Activated CD8-positive, alpha-beta memory T cell treated with anti-CD3 and anti-CD28 coated beads for 36 hours (primary cell): ENCODE results near the gene RETREG1. TPM values are rescaled to one million over a fixed set of nuclear protein-coding genes. Genes with fewer than 3 reads are reported as not detected.

Experiments used
- CTCF ChIA-PET: fragments of 350-600 bp; sonication (Branson Sonifier 250); formaldehyde crosslinking; loops from one replicate; lab custom pipeline; 2021; ENCODE audit warnings: antibody characterized with exemption; lab: Charles Lee
- POLR2A ChIA-PET: fragments of 350-600 bp; sonication (Branson Sonifier 250); formaldehyde crosslinking; loops from one replicate; lab custom pipeline; 2021; ENCODE audit warnings: antibody characterized with exemption; lab: Charles Lee
- total RNA-seq, 2 experiments: library from RNA; stranded (reverse); gene quantifications; one replicate each; pipeline ENCODE4 v1.2.3, GENCODE V29; 2021

The RETREG1 gene
- total RNA-seq, 2 experiments from 2014 or later = 11.4 to 13.2 TPM

DNA sequence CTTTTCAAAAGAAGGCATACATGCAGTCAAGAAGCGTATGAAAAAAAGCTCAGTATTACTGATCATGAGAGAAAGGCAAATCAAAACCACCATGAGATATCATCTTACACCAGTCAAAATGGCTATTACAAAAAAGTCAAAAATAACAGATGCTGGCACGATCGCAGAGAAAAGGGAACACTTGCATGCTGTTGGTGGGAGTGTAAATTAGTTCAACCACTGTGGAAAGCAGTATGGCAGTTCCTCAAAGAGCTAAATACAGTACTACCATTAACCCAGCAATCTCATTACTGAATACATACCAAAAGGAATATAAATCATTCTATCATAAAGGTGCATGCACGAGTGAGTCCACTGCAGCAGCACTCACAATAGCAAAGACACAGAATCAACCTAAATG, 24.5 kb downstream of the RETREG1 start:
- CTCF ChIA-PET = no interaction called here
- POLR2A ChIA-PET = no interaction called here

DNA sequence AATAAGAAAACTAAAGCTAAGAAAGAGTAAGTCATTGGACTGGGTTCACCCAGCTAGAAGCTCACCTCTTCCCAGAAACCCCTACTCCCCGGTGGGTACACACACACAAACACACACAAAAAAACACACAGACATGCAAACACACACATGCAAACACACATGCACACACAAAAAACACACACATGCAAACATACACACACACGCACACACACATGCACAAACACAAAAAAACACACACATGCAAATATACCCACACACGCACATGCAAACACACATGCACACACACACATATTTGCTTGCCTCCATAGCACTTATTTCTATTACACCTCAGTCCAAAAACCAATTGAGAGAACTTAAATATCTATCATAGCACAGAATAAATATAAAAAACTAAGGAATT, 26.1 kb downstream of the RETREG1 start:
- CTCF ChIA-PET = no interaction called here
- POLR2A ChIA-PET = no interaction called here

DNA sequence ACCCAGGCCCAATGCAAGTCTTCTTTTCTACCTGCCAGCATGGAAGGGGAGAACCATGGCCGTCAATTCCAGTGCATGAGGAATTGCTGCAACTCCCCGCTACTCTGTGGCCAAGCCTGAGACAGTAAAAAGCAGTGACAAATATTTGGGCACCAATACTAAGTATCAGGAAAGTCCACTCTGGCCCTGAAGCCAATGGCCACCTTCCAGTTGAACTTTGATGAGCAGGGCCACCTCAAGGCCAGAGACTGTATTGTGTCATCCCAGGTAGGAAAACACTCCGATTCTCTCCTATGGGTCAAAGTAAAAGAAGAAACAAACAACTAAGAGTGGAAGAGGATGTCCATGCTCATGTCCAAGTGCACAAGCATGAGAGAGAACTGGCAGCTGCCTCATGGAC, 27.1 kb downstream of the RETREG1 start:
- POLR2A ChIA-PET = no interaction called here
- CTCF ChIA-PET = no interaction called here

DNA sequence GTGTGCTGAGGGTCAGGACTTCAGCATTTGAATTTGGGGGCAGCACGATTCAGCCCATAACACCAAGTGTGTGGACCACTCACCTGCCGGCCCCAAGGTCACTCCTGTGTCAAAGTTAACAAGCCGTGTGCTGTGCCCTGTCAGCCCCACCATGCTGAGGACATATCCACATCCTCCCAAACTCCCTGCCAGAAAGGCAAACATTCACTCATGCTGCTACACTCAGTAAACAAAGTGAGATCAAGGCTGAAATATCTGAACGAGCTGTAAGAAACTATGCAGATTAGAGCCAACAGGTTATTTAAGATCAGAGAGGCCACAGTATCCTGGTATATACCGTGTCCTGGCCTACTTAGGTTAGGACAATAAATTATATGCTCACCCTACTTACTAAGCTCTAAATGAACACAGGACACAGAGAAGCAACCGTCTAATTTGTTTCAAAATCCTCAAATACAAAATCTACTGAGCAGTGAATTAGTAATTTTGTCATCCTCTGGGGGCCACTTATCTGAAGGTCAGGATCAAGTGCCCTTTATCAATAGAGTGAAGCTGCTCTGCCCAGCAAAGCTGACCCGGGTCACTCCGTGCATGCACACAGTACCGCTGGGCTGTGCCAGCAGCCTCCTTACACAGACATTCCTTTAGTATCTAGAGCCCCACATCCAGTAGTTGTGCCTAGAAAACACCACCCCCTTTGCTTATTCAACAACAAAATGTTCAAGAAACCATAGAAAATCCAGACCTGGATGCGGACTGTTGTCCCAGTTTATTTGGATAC, 28.2 kb downstream of the RETREG1 start:
- CTCF ChIA-PET = no interaction called here
- POLR2A ChIA-PET = no interaction called here

DNA sequence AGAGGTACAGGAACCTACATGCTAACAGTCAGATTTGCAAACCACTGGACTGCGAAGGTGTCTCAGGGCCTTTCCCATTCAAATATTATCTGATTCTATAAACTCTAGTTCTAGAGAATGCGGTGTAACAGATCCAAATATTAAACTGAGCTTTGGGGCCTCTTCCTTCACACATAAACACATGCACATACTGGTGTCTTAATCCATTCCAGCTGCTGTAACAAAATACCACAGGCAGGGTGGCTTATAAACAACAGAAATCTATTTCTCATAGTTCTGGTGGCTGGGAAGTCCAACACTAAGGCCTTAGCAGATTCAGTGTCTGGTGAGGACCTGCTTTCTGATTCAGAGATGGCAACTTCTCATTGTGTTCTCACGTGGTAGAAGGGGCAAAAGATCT, 30.2 kb downstream of the RETREG1 start:
- CTCF ChIA-PET = interaction anchor here (0.7 kb wide), 1 partner anchor 38 kb away, joined by 3 read pairs; no protein-coding TSS in a partner anchor
- POLR2A ChIA-PET = no interaction called here

DNA sequence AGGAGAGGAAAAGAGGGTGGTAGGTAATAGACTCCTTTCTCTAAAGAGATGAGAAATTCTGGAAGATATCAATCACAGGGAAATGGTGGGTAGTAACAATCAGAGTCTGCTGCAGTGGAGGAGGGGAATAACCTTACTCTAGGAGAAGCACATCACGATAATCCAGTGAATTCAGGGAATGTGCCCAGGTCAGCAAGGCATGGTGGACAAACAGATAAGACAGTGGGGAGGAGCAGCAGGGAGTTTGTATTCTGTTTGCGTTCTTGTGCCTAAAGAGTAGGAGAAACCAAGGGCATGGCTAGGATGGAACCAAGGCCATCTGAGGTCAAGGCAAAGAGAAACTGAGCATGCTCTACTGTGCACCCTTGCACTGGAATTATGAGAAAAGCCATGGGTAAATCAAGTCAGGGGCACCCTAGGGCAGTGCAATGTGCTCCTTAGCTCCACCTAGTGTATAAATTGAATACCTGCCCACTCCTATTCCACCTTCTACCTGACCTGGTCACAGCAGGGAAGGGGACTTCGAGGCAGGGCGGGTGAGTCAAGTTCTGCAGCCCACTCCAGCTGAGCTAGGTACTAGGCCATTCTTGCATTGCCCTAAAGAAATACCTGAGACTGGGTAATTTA, 31.6 kb downstream of the RETREG1 start:
- ChIA-PET POLR2A (no interaction called here), CTCF (interaction anchor here (0.7 kb wide), 1 partner anchor 18 kb away, joined by 3 read pairs; no protein-coding TSS in a partner anchor)

DNA sequence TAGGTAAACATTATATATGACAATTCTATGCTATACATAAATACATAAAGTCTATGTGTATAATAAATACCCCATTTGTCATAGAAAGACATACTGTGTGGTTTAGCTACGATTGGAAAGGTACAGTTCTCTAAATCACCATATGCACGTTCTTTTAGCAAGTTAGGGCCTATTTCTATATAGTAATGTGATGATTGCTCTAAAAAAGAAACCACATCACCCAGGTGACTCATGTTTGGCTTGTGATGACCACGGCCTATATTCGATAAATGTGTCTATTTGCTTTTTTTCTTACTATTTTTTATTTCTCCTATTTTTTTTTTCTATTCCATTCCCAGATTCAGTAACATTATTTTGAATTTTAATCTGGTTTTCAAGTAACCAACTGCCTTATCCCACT, 34.7 kb downstream of the RETREG1 start:
- CTCF ChIA-PET = no interaction called here
- POLR2A ChIA-PET = no interaction called here

DNA sequence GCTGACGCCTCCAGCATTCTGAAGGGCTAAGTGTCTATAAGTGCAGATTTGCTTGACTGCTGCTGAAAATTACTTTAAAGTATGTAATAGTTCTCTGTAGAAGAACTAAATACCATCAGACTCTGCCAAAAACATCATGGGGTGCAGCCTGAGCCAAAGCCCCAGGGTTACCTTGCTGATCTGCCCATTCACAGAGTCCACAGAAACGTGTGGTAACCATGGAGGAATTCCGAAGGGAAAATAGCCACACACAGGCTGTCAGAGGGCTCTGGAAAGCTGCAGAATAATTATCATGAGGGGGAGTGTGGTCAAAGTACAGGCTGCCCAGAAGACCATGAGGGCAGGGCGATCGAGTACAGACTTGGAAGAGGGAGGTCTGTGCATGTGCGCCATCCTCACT, 36.4 kb downstream of the RETREG1 start:
- ChIA-PET CTCF (no interaction called here), POLR2A (no interaction called here)

DNA sequence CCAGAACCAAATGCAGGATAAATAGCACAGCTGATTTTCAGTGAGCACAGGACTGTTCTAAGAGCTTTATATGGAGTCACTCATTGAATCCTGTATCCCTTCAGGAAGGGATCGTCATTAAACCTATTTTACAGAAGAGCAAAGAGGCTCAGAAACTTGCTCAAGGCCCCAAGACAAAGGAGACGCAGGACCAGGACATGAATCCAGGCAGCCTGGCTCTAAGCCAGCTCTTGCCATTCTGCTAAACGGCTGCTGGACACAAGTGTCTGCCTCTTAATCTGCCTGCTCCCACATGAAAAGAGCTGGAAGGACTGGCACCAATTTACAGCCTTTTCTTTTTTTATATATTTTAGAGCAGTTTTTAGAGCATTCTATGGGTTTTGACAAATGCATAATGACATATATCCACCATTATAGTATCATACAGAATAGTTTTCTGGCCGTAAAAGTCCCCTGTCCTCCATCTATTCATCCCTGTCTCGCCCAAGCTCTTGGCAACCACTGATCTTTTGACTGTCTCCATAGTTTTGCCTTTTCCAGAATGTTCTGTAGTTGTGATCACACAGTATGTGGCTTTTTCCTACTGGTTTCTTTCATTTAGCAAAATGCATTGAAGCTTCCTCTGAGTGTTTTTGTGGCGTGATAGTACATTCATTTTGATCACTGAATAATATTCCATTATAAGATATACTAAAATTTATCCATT, 37.5 kb downstream of the RETREG1 start:
- CTCF ChIA-PET = no interaction called here
- POLR2A ChIA-PET = no interaction called here

DNA sequence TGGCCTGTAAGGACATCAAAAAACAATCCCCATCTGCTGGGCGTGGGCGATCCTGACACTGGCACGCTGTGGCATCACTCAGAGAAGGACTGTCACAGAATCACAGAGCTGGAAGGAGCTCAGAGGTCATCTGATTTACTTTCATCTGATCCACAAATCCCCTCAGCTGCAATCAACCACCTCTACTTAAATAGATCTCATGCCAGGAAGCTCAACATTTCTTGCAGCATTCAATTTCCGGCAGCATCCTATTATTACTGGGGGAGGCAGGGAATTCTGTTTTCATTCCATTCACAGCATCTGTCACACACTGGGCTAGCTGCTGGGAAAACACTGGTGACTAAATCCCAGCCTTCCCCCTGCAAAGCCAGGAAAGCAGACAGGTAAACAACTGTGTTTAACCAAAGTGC, 38.3 kb downstream of the RETREG1 start:
- CTCF ChIA-PET = interaction anchor here (0.6 kb wide), 1 partner anchor 251 kb away, joined by 3 read pairs; no protein-coding TSS in a partner anchor

DNA sequence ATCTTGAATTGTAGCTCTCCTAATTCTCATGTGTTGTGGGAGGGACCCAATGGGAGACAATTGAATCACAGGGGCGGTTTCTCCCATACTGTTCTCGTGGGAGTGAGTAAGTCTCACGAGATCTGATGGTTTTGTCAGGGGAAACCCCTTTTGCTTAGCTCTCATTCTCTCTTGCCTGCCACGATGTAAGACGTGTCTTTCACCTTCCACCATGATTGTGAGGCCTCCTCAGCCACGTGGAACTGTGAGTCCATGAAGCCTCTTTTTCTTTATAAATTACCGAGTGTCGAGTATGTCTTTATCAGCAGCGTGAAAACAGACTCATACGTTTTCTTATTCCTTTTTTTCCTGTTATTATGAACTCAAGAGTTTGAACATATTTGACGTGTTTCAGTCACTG, 39.1 kb downstream of the RETREG1 start:
- POLR2A ChIA-PET = interaction anchor here (0.6 kb wide), 1 partner anchor 40 kb away, joined by 9 read pairs; no protein-coding TSS in a partner anchor
- CTCF ChIA-PET = interaction anchor here (0.6 kb wide), 1 partner anchor 252 kb away, joined by 3 read pairs; no protein-coding TSS in a partner anchor

More for the DNA sequence above, 38.3 kb downstream of the RETREG1 start:
- POLR2A ChIA-PET = no interaction called here

DNA sequence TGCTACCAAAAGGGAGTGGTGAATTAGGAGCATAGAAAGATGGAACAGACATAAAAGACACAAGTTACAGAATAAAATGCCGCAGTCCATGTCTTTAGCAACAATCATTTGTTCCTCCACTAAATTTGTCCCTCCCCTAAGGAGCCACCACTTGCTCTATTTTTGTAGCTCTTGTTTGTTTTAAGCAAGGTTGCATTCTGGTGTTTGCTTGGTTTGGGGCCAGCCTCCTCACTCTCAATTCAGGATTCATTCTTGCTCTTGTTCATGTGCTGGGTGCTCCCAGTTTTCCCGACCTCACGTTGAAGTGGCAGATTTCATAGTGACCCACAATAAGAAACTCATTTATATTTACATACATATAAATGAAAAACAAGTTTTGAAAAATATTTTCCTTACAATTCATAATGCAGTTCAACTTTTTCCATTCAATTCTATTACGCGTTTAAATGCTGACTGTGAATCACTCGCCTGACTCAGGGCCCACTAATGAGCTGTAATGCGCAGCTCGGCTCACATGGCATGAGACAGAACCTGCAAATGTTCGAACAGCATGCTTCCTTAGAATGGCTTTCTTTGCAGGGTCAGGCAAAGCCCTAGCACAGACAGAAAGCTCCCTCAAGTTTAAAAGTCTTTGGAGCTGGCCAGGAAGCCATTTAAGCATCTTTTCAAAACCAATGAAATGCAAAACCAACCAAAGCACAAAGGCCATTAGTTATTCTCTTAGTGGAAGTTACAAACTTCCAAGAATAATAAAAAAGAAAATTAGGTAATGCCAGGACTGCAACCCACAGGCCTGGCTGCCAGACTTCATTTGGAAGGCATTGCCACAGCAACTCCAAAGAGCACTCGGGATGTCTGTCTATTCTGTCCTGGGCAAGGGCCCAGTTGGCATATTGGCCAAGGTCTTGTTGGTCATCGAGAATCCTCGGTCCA, 41.7 kb downstream of the RETREG1 start:
- ChIA-PET POLR2A (no interaction called here), CTCF (no interaction called here)

DNA sequence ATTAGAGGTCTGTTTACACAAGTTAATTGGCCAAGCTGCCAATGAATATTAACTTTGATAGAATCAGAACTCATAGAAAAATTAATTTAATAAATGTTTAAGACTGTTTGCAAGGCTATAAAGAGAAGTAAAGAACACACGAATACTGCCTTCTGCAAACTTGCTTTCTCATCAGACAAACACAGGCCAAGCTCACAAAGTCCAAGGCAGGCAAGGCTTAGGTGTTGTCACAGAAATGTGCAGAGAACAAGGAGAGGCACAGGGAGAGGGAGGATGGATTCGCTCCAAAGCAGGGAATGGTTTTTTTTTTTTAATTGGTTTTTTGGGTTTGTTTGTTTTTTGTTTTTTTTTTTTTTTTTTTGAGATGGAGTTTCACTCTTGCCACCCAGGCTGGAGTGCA, 43.4 kb downstream of the RETREG1 start:
- CTCF ChIA-PET = no interaction called here
- POLR2A ChIA-PET = no interaction called here

DNA sequence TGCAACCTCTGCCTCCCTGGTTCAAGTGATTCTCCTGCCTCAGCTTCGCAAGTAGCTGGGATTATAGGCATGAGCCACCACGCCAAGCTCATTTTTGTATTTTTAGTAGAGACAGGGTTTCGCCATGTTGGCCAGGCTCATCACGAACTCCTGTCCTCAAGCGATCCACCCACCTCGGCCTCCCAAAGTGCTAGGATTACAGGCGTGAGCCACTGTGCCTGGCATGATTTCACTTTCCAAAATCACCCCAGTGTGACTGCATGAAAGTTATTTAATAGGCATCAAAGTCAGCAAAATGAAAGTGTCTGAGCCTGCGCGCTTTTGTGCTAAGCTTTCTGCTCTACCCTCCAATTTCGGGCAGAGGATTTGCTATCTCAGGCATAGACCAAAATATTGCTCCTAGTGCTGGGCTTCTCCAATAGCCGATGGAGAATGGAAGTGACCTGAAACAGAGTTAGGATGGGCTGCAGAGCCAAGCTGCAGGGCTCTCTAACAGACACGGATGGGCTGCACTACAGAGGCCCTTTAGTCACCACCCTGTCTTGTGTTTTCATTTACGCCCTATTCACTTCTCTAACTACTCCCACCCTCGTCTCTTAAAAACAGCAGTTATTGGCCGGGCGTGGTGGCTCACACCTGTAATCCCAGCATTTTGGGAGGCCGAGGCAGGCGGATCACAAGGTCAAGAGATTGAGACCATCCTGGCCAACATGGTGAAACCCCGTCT, 44.3 kb downstream of the RETREG1 start:
- ChIA-PET CTCF (no interaction called here), POLR2A (no interaction called here)

DNA sequence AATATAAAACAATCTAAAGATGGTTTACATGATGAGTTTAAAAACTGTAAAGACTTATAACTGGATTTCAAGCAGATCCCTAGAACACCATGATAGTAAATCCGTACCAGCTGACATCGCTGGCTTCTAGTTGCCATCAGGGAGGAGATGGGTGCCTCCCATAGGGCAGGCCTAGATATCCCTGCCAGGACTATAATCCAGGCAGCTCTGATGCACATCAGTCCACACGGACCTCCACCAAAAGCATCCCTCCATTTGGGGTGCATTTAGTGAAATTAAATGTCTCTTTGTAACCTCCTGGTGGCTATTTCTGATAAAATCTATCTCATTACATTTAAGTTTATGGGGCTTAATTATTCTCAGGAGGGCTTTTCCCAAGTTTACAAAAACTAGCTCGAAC, 45.8 kb downstream of the RETREG1 start:
- CTCF ChIA-PET = no interaction called here
- POLR2A ChIA-PET = no interaction called here

DNA sequence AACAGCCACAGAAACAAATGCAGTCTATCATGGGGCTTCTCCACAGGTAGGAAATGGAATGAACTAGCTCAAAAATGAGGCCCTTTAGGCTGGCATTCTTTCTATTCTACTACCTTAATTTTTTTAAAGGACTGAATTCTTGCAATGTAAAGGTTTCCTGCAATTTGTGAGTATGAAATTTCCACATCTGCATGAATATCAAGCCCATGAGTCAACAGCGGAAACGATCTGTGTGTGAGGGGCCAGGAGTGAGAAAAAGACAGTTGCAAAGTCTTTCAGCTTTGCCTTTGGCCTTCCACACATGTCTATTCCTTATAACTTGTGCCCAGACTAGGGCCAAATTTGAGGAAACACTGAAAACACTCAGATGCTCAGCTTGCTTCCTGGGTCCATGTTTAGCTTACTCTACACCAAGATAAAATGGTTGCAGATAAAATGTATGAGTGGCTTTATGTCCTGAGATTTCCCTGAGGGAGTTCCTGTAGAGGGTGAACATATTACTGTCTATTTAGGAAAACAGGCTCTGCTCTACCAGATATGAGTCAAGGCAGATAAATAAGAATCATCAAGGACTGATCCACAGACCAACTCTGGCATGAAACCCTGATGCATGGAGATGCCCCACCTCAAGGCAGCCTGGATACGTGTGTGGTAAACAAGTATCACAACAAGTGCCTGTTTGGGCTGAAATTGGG, 46.5 kb downstream of the RETREG1 start:
- ChIA-PET CTCF (no interaction called here), POLR2A (no interaction called here)

DNA sequence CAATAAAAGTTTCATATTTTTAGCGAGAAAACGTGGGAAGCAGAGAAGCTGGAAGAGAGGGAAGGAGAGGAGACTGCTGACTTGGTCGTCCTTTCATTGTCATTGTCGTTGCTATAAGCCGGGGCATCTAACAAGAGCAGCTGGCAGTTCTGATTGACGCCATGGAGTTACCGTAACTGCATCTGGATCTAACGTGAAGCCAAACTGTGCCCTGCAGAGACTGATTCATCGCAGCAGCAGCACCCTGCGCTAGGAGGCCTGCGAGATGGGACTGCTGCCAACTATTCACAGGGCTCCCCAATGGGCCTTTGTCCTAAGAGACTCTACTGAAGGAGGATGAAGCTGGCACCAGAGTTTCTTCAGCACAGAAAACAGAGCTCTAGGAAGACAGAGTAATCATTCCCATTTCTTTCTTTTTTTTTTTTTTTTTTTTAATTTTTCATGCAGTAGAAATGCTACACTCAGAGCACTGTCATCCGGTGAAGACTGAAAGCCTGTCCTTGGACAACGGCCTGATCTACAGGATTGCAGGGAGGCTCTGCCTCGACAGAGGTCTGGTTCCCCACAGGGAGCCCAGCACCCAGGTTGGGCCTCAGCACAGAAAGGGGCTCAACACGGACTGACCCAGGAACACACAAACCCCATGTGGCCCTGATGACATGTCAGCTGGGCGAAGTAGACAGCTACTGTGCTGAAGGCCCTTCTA, 47.8 kb downstream of the RETREG1 start:
- ChIA-PET CTCF (no interaction called here), POLR2A (no interaction called here)
